GM12865 (cell line): ENCODE data around the gene FAM216B.
A peak's percentile ranks its signal among the peaks of the same experiment; 100 is the strongest.

ENCODE experiments used
- DNase-seq: peaks from one replicate; pipeline ENCODE4 v3.0.0; 2010; ENCODE audit warnings: low read depth
- H3K4me3 ChIP-seq: 2 replicates; pipeline ENCODE4 v1.5.1; 2011; ENCODE audit warnings: mild to moderate bottlenecking, low read depth, low read length, control low read depth
- CTCF ChIP-seq: IDR thresholded peaks from 2 replicates; pipeline ENCODE4 v1.5.1; 2011; ENCODE audit warnings: low read length, control low read depth, low read depth, inconsistent platforms; ENCODE audit not compliant: insufficient read depth; ENCODE audit errors: missing control alignments

The FAM216B gene

GRCh38 chr13:42781352-42781751 lies at the start of gene FAM216B:
Gene FAM216B, plus strand, starts transcription at chr13:42781584. Its CDS starts 2,484 bp downstream, at chr13:42784068.
- H3K4me3 ChIP-seq, result no peak within 1 kb of the TSS
- no peak for DNase-seq
- no peak for TF ChIP-seq CTCF

- TF ChIP-seq CTCF, result no peak
- no peak for DNase-seq
- no peak overlapping the region for H3K4me3 ChIP-seq
Measured at GRCh38 chr13:42732073-42732472, 49.3 kb upstream of the FAM216B start.

- no peak for TF ChIP-seq CTCF
- no peak overlapping the region for H3K4me3 ChIP-seq
- no peak for DNase-seq
Measured at GRCh38 chr13:42733046-42733445, 48.3 kb upstream of the FAM216B start.

- H3K4me3 ChIP-seq, result no peak overlapping the region
- DNase-seq, result peak; percentile 15
- TF ChIP-seq CTCF, result no peak
Measured at GRCh38 chr13:42735010-42735409, 46.4 kb upstream of the FAM216B start.

- no peak for DNase-seq
- TF ChIP-seq CTCF, result no peak
- H3K4me3 ChIP-seq, result no peak overlapping the region
Measured at GRCh38 chr13:42740753-42741152, 40.6 kb upstream of the FAM216B start.

- no peak for TF ChIP-seq CTCF
- no peak overlapping the region for H3K4me3 ChIP-seq
- no peak for DNase-seq
Measured at GRCh38 chr13:42741914-42742313, 39.5 kb upstream of the FAM216B start.

GRCh38 chr13:42745655-42746054 lies 35.7 kb upstream of the FAM216B start:
- DNase-seq, result no peak
- no peak for TF ChIP-seq CTCF
- H3K4me3 ChIP-seq, result no peak overlapping the region
